GM23338 (cell line): Measurements from ENCODE around the gene HLA-DOB.

Source experiments
- CREB1 ChIP-seq: fragments of 250-450 bp; sonication (Bioruptor Pico); IDR thresholded peaks from 2 replicates; pipeline ENCODE4 v1.5.0; 2020; ENCODE audit warnings: low read depth, mild to moderate bottlenecking, moderate library complexity
- ETS1 ChIP-seq: IDR thresholded peaks from 2 replicates; pipeline ENCODE4 v1.6.1; 2016; ENCODE audit warnings: antibody characterized with exemption
- EZH2phosphoT487 ChIP-seq: fragments of 200-600 bp; sonication (generic); IDR thresholded peaks from one replicate; pipeline ENCODE4 v1.8.1; 2018; ENCODE audit warnings: antibody characterized with exemption; ENCODE audit not compliant: unreplicated experiment
- JUNB ChIP-seq: IDR thresholded peaks from one replicate; pipeline ENCODE4 v1.6.1; 2016; ENCODE audit warnings: antibody characterized with exemption; ENCODE audit not compliant: unreplicated experiment
- POLR2AphosphoS5 ChIP-seq: IDR thresholded peaks from 2 replicates; pipeline ENCODE4 v1.6.1; 2016; ENCODE audit warnings: antibody characterized with exemption, low read depth
- REST ChIP-seq: IDR thresholded peaks from one replicate; pipeline ENCODE4 v1.6.1; 2018; ENCODE audit warnings: antibody characterized with exemption; ENCODE audit not compliant: unreplicated experiment
- TF ChIP-seq, protein P1 (sequence below), 2 experiments: fragments of 200-600 bp in 1 of 2; sonication (generic) in 1 of 2; conservative IDR thresholded peaks; 2 replicates each; pipeline versions ENCODE4 v1.5.1 to v1.6.1; 2016 to 2017; ENCODE audit warnings: antibody characterized with exemption in 2 of 2, low read depth in 2 of 2, mild to moderate bottlenecking in 2 of 2, moderate library complexity in 1 of 2

DNA sequence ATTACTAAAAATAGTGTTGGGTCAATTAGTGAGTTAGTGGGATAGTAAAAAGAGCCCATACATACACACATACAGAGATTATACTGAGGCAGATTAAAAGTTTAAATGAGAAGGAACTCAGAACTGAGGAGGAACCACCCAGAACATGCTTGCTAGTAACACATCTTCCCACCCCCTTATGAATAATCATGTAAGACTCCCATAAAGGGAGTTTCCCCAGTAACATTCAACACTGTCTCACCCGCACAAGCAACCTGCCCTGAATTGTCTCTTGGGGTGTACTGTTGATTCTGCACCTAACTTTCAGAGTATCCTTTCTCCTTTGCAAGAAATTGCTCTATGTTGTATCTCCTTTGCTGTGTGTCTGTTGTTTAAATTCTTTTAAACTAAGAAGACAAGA lies 42.4 kb downstream of the HLA-DOB start:
- TF ChIP-seq POLR2AphosphoS5 (no peak), ETS1 (no peak), REST (no peak), JUNB (no peak), EZH2phosphoT487 (no peak), CREB1 (CRISPR knock-in tag) (no peak)
- TF ChIP-seq, protein P1, sequence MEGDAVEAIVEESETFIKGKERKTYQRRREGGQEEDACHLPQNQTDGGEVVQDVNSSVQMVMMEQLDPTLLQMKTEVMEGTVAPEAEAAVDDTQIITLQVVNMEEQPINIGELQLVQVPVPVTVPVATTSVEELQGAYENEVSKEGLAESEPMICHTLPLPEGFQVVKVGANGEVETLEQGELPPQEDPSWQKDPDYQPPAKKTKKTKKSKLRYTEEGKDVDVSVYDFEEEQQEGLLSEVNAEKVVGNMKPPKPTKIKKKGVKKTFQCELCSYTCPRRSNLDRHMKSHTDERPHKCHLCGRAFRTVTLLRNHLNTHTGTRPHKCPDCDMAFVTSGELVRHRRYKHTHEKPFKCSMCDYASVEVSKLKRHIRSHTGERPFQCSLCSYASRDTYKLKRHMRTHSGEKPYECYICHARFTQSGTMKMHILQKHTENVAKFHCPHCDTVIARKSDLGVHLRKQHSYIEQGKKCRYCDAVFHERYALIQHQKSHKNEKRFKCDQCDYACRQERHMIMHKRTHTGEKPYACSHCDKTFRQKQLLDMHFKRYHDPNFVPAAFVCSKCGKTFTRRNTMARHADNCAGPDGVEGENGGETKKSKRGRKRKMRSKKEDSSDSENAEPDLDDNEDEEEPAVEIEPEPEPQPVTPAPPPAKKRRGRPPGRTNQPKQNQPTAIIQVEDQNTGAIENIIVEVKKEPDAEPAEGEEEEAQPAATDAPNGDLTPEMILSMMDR (conservative IDR thresholded peaks at IDR 0.05; ENCODE audit: low read depth in 2 of 2) = no peak
